SK-N-SH treated with all-trans-retinoic acid at 6 μM for 48 hours (cell line): Measurements from ENCODE around the gene FCSK.

Experiments
- ATAC-seq: fragments of 200-7000 bp; cut with Tn5 transposase; 3 replicates; pipeline ENCODE4 v1.9.1; 2020; ENCODE audit warnings: mild to moderate bottlenecking, moderate library complexity
- ARNTL ChIP-seq: fragments of 450-650 bp; formaldehyde crosslinking; IDR thresholded peaks from 2 replicates; pipeline ENCODE4 v1.5.0; 2020; ENCODE audit warnings: low read depth, mild to moderate bottlenecking, moderate library complexity, borderline replicate concordance
- BACH2 ChIP-seq: fragments of 250-450 bp; sonication (Bioruptor Pico); IDR thresholded peaks from 2 replicates; pipeline ENCODE4 v1.9.0; 2021; ENCODE audit warnings: mild to moderate bottlenecking, borderline replicate concordance
- CSDC2 ChIP-seq: fragments of 250-450 bp; sonication (Bioruptor Pico); IDR thresholded peaks from 2 replicates; pipeline ENCODE4 v1.5.0; 2020; ENCODE audit warnings: mild to moderate bottlenecking, moderate library complexity
- CSRNP3 ChIP-seq: fragments of 250-450 bp; sonication (Bioruptor Pico); IDR thresholded peaks from 2 replicates; pipeline ENCODE4 v1.5.1; 2021; ENCODE audit warnings: mild to moderate bottlenecking, moderate library complexity
- GLIS3 ChIP-seq: fragments of 250-450 bp; sonication (Bioruptor Pico); IDR thresholded peaks from 2 replicates; pipeline ENCODE4 v1.5.0; 2020; ENCODE audit warnings: mild to moderate bottlenecking, moderate library complexity
- PPARA ChIP-seq: fragments of 250-450 bp; sonication (Bioruptor Pico); IDR thresholded peaks from 2 replicates; pipeline ENCODE4 v1.5.0; 2020; ENCODE audit warnings: mild to moderate bottlenecking, borderline replicate concordance
- RARB ChIP-seq: fragments of 250-450 bp; sonication (Bioruptor Pico); IDR thresholded peaks from 2 replicates; pipeline ENCODE4 v1.8.0; 2021; ENCODE audit warnings: mild to moderate bottlenecking, moderate library complexity
- TSHZ2 ChIP-seq: fragments of 250-450 bp; sonication (Bioruptor Pico); IDR thresholded peaks from 2 replicates; pipeline ENCODE4 v1.5.0; 2020; ENCODE audit warnings: mild to moderate bottlenecking, moderate library complexity
- ZC3H10 ChIP-seq: fragments of 250-450 bp; sonication (Bioruptor Pico); IDR thresholded peaks from 2 replicates; pipeline ENCODE4 v1.5.1; 2021; ENCODE audit warnings: mild to moderate bottlenecking, moderate library complexity
- ZFP3 ChIP-seq: fragments of 250-450 bp; sonication (Bioruptor Pico); IDR thresholded peaks from 2 replicates; pipeline ENCODE4 v1.5.0; 2020; ENCODE audit warnings: mild to moderate bottlenecking, moderate library complexity
- ZNF70 ChIP-seq: fragments of 450-650 bp; formaldehyde crosslinking; IDR thresholded peaks from 2 replicates; pipeline ENCODE4 v1.5.0; 2020; ENCODE audit warnings: mild to moderate bottlenecking, moderate library complexity
- ZNF8 ChIP-seq: fragments of 450-650 bp; formaldehyde crosslinking; IDR thresholded peaks from 2 replicates; pipeline ENCODE4 v1.5.0; 2020; ENCODE audit warnings: mild to moderate bottlenecking, moderate library complexity
- TF ChIP-seq, protein P1 (sequence below): fragments of 250-450 bp; sonication (Bioruptor Pico); IDR thresholded peaks from 2 replicates; pipeline ENCODE4 v1.8.0; 2021; ENCODE audit warnings: low read depth, mild to moderate bottlenecking, moderate library complexity, borderline replicate concordance
- TF ChIP-seq, protein P2 (sequence below): fragments of 250-450 bp; sonication (Bioruptor Pico); IDR thresholded peaks from 2 replicates; pipeline ENCODE4 v1.5.1; 2020; ENCODE audit warnings: low read depth, mild to moderate bottlenecking, moderate library complexity

FCSK gene

DNA sequence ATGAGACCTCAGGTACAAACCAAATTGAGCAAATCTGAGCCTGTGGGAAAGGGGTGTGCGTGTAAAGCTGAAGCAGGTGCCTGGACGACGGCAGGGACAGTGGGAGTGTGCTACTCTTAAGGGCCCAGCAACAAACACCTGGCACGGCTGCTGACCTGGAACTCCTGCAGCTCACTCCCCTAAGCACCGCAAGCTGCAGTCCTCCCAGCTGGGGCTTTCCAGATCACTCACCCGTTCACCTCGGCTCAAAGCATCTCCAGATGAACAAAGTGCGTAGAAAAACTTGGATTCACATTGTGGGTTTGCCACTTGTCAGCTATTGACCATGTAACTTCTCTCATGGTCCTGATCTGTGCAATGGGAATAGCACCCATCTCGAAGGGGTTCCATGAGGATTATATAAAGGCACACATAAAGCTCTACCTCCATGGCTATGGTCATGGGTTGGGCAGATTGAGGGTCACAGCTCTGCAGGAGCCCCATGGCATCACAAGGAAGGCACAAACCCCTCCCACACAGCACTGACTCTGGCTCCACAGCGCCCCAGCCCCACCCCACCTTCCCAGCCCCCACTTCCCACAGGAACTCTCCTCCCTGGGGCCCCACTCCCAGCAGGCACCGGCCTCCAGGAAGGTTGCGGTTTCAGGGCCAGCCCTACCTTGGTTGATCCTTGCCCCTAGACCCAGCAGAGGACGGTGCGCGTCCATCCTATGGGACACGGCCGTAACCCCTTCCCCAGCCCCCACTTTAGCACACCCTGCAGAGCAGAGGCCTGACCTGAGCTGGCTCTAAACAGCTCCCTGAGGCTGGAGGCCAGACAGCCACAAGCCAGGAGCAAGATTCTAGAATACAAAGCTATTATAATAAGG is 37.4 kb upstream of the FCSK start:
- no peak for TF ChIP-seq CSRNP3 (CRISPR knock-in tag)
- no peak for TF ChIP-seq TSHZ2 (CRISPR knock-in tag)
- TF ChIP-seq, protein P1, sequence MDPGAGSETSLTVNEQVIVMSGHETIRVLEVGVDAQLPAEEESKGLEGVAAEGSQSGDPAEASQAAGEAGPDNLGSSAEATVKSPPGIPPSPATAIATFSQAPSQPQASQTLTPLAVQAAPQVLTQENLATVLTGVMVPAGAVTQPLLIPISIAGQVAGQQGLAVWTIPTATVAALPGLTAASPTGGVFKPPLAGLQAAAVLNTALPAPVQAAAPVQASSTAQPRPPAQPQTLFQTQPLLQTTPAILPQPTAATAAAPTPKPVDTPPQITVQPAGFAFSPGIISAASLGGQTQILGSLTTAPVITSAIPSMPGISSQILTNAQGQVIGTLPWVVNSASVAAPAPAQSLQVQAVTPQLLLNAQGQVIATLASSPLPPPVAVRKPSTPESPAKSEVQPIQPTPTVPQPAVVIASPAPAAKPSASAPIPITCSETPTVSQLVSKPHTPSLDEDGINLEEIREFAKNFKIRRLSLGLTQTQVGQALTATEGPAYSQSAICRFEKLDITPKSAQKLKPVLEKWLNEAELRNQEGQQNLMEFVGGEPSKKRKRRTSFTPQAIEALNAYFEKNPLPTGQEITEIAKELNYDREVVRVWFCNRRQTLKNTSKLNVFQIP = no peak
- TF ChIP-seq BACH2 = no peak
- TF ChIP-seq ZNF70 = no peak
- TF ChIP-seq CSDC2 = no peak
- TF ChIP-seq, protein P2, sequence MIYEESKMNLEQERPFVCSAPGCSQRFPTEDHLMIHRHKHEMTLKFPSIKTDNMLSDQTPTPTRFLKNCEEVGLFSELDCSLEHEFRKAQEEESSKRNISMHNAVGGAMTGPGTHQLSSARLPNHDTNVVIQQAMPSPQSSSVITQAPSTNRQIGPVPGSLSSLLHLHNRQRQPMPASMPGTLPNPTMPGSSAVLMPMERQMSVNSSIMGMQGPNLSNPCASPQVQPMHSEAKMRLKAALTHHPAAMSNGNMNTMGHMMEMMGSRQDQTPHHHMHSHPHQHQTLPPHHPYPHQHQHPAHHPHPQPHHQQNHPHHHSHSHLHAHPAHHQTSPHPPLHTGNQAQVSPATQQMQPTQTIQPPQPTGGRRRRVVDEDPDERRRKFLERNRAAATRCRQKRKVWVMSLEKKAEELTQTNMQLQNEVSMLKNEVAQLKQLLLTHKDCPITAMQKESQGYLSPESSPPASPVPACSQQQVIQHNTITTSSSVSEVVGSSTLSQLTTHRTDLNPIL (CRISPR knock-in tag) = no peak
- no peak for TF ChIP-seq ARNTL
- TF ChIP-seq ZNF8 (CRISPR knock-in tag) = no peak
- TF ChIP-seq GLIS3 = no peak
- no peak for ATAC-seq

DNA sequence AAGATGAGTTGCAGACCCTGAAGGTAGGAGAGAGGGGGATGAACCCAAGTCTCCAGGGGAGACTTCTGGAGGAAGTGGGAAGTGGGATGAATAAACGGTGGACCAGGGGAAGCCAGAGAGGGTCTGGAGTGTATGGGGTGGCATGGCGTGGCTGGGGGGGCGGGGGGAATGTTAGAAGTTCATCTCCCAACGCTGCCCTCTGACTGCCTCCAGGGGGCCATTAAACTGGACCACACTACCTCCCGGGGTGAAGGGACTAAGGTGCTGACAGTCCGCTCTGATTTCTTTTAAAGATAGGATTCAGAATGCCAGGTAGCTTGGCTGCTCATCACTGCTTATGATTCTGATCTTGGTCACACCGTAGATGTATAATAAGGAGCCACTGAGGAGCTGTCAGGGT is 36.7 kb upstream of the FCSK start:
- no peak for ATAC-seq
- TF ChIP-seq PPARA (CRISPR knock-in tag) (no peak), CSDC2 (no peak), GLIS3 (no peak), TSHZ2 (CRISPR knock-in tag) (no peak), RARB (CRISPR knock-in tag) (no peak), ZNF70 (no peak), ZFP3 (CRISPR knock-in tag) (no peak), ZNF8 (CRISPR knock-in tag) (no peak)
- TF ChIP-seq, protein P2 (CRISPR knock-in tag) = no peak

- ATAC-seq = no peak; the same call in 2 of the 3 replicates
- TF ChIP-seq ZC3H10 (CRISPR knock-in tag) (no peak), ARNTL (no peak)
- TF ChIP-seq, protein P2 (CRISPR knock-in tag) = no peak
Measured at GRCh38 chr16:70418274-70418992, 36.0 kb upstream of the FCSK start.
